K562 (cell line): Measurements from ENCODE around the gene PRR14. TPM values are rescaled to one million over a fixed set of nuclear protein-coding genes. Genes with fewer than 3 reads are reported as not detected.

Experiments used
- ATAC-seq: fragments of 200-7000 bp; cut with Tn5 transposase; 3 replicates; pipeline ENCODE4 v1.9.1; 2020; ENCODE audit warnings: moderate library complexity
- BruUV-seq: library from RNA; stranded (reverse); fragments of 400-500 nt; replicated peaks from 2 replicates; lab custom pipeline; 2021; lab: Mats Ljungman, UMichigan
- CTCF ChIA-PET: fragments of 300-600 bp; formaldehyde crosslinking; extraction: SDS; loops from one replicate; lab custom pipeline; 2021; ENCODE audit warnings: low intra/inter-chr PET ratio; lab: Yijun Ruan, JAX
- POLR2A ChIA-PET: fragments of 300-600, 350-650 bp; sonication (Branson Sonifier 250); formaldehyde crosslinking; extraction: SDS; loops from one replicate; lab custom pipeline; 2021; ENCODE audit warnings: antibody characterized with exemption, inconsistent platforms; lab: Yijun Ruan, JAX
- DNase-seq, 4 experiments: peaks; one replicate each; pipeline versions ENCODE4 v3.0.0 to v3.0.0-alpha.2; 2011 to 2018; ENCODE audit warnings: low spot score in 3 of 4, mixed read lengths in 3 of 4; ENCODE audit errors: extremely low read depth in 1 of 4
- FAIRE-seq: peaks from 2 replicates; lab custom pipeline; 2011; peaks lifted over from hg19 to GRCh38; lab: Jason Lieb, UNC
- H2AFZ ChIP-seq: 2 replicates; pipeline ENCODE4 v1.6.0; 2011; ENCODE audit warnings: low read depth, low read length, control low read depth, inconsistent platforms
- H3K27ac ChIP-seq: fragments of 200-600 bp; 3 replicates; pipeline ENCODE4 v1.8.0; 2011; ENCODE audit warnings: low read depth, mild to moderate bottlenecking, control low read depth, inconsistent platforms, low read length, moderate library complexity, mixed read lengths; ENCODE audit errors: extremely low read depth
- H3K27me3 ChIP-seq, 2 experiments: fragments of 300-600 bp in 1 of 2; 2 replicates in 1 of 2; 3 replicates in 1 of 2; pipeline versions ENCODE4 v1.6.0 to v1.8.0; 2011; ENCODE audit warnings: inconsistent platforms in 2 of 2, low read length in 2 of 2, mild to moderate bottlenecking in 1 of 2, mixed read lengths in 1 of 2, moderate library complexity in 1 of 2; ENCODE audit not compliant: control insufficient read depth in 2 of 2, insufficient read depth in 2 of 2
- H3K36me3 ChIP-seq: fragments of 300-600 bp; 3 replicates; pipeline ENCODE4 v1.8.0; 2011; ENCODE audit warnings: mild to moderate bottlenecking, low read length, inconsistent platforms; ENCODE audit not compliant: control insufficient read depth, insufficient read depth
- H3K4me1 ChIP-seq, 2 experiments: fragments of 200-600 bp in 1 of 2; replicated peaks in 1 of 2; 2 replicates in 1 of 2; 3 replicates in 1 of 2; pipeline versions ENCODE4 v1.5.1 to v1.8.0; 2011; ENCODE audit warnings: inconsistent platforms in 2 of 2, low read length in 2 of 2, mild to moderate bottlenecking in 1 of 2, mixed read lengths in 1 of 2, moderate library complexity in 1 of 2; ENCODE audit not compliant: control insufficient read depth in 2 of 2, insufficient read depth in 2 of 2
- H3K4me2 ChIP-seq: 2 replicates; pipeline ENCODE4 v1.6.1; 2011; ENCODE audit warnings: low read length, control low read depth, inconsistent platforms, mixed read lengths; ENCODE audit not compliant: insufficient read depth
- H3K4me3 ChIP-seq: fragments of 200-600 bp; sonication (generic), shearing (Covaris generic); 2 replicates; pipeline ENCODE4 v1.5.1; 2016; ENCODE audit warnings: control low read depth, inconsistent platforms
- H3K79me2 ChIP-seq: fragments of 200-600 bp; 3 replicates; pipeline ENCODE4 v1.8.0; 2011; ENCODE audit warnings: low read length, inconsistent platforms; ENCODE audit not compliant: control insufficient read depth, insufficient read depth
- H3K9ac ChIP-seq, 2 experiments: 2 replicates each; pipeline versions ENCODE4 v1.6.0 to v1.6.1; 2011; ENCODE audit warnings: low read depth in 2 of 2, low read length in 2 of 2, control low read depth in 1 of 2, inconsistent platforms in 1 of 2, mild to moderate bottlenecking in 1 of 2, mixed read lengths in 1 of 2; ENCODE audit not compliant: insufficient read depth in 1 of 2
- H3K9me1 ChIP-seq: one replicate; pipeline ENCODE4 v1.6.0; 2011; ENCODE audit warnings: inconsistent platforms, mild to moderate bottlenecking, low read length, moderate library complexity; ENCODE audit not compliant: control insufficient read depth, insufficient read depth
- H3K9me3 ChIP-seq: replicated peaks from 2 replicates; pipeline ENCODE4 v1.5.1; 2011; ENCODE audit warnings: low read depth, low read length, inconsistent platforms; ENCODE audit not compliant: control insufficient read depth, insufficient read depth
- H4K20me1 ChIP-seq: replicated peaks from 2 replicates; pipeline ENCODE4 v1.6.1; 2011; ENCODE audit warnings: low read length, inconsistent platforms, mixed read lengths; ENCODE audit not compliant: control insufficient read depth, insufficient read depth
- C11orf30 ChIP-seq: fragments of 450-650 bp; IDR thresholded peaks from 2 replicates; pipeline ENCODE4 v1.6.1; 2016; ENCODE audit warnings: low read depth, mild to moderate bottlenecking
- CHD4 ChIP-seq: fragments of 200-600 bp; sonication (generic); IDR thresholded peaks from 3 replicates; pipeline ENCODE4 v1.6.1; 2012; ENCODE audit warnings: low read depth, mild to moderate bottlenecking, mixed read lengths, low read length, inconsistent platforms; ENCODE audit not compliant: insufficient read depth, insufficient replicate concordance, poor library complexity, severe bottlenecking
- E2F5 ChIP-seq: sonication (generic); formaldehyde crosslinking; IDR thresholded peaks from 2 replicates; pipeline ENCODE4 v1.8.0; 2022; ENCODE audit warnings: mild to moderate bottlenecking, missing genetic modification reagents
- ELF2 ChIP-seq: fragments of 250-450 bp; sonication (Bioruptor Pico); IDR thresholded peaks from 2 replicates; pipeline ENCODE4 v1.5.0; 2021; ENCODE audit warnings: mild to moderate bottlenecking
- FOS ChIP-seq: IDR thresholded peaks from 3 replicates; pipeline ENCODE4 v1.6.1; 2011; ENCODE audit not compliant: insufficient read length; ENCODE audit errors: extremely low read depth
- NONO ChIP-seq, 2 experiments: fragments of 200-400 bp in 1 of 2; fragments of 450-650 bp in 1 of 2; formaldehyde crosslinking in 1 of 2; IDR thresholded peaks; 2 replicates each; pipeline ENCODE4 v1.6.1; 2017; ENCODE audit warnings: low read depth in 2 of 2, mild to moderate bottlenecking in 2 of 2, moderate library complexity in 2 of 2, low read length in 1 of 2
- SETDB1 ChIP-seq: IDR thresholded peaks from one replicate; pipeline ENCODE4 v1.6.1; 2012; ENCODE audit warnings: low read length, control low read depth, inconsistent platforms
- SMAD3 ChIP-seq: fragments of 450-650 bp; formaldehyde crosslinking; conservative IDR thresholded peaks from 2 replicates; pipeline ENCODE4 v1.4.0; 2020; ENCODE audit warnings: mild to moderate bottlenecking
- SREBF2 ChIP-seq: sonication (generic); formaldehyde crosslinking; IDR thresholded peaks from 2 replicates; pipeline ENCODE4 v1.4.0; 2020; ENCODE audit warnings: mild to moderate bottlenecking, missing genetic modification reagents
- ZBED1 ChIP-seq: IDR thresholded peaks from 2 replicates; pipeline ENCODE4 v1.6.1; 2014
- ZBTB5 ChIP-seq: fragments of 450-650 bp; IDR thresholded peaks from 2 replicates; pipeline ENCODE4 v1.6.1; 2017; ENCODE audit warnings: antibody characterized with exemption
- ZBTB9 ChIP-seq: fragments of 450-650 bp; formaldehyde crosslinking; IDR thresholded peaks from 2 replicates; pipeline ENCODE4 v1.4.0; 2020; ENCODE audit warnings: mild to moderate bottlenecking, moderate library complexity
- ZFP36 ChIP-seq: fragments of 150-350 bp; IDR thresholded peaks from 2 replicates; pipeline ENCODE4 v1.6.1; 2018; ENCODE audit warnings: low read length, low read depth; ENCODE audit not compliant: partially characterized antibody
- ZNF184 ChIP-seq: sonication (generic); formaldehyde crosslinking; IDR thresholded peaks from 2 replicates; pipeline ENCODE4 v1.5.0; 2020; ENCODE audit warnings: missing genetic modification reagents
- WGBS: fragments of 100-300 bp; shearing (Covaris generic); methylation state at CpG from one replicate; pipeline ENCODE4 v1.1.6; 2016; ENCODE audit warnings: low coverage, mixed read lengths; ENCODE audit not compliant: insufficient coverage; ENCODE audit errors: missing lambda C conversion rate; 5-methylcytosine and 5-hydroxymethylcytosine counted together
- in situ Hi-C: fragments of 300-500 bp; cut with MboI; formaldehyde crosslinking; loops from 4 replicates; pipeline ENCODE4 v1.15.0; 2018; ENCODE audit warnings: inconsistent platforms, mixed read lengths
- intact Hi-C: fragments of 100-400 bp; cut with micrococcal nuclease; formaldehyde crosslinking; loops from 2 replicates; pipeline ENCODE4 v1.14.2; 2022
- polyA plus RNA-seq, 8 experiments: library from polyadenylated mRNA; depleted of rRNA in 4 of 8; stranded (reverse) in 5 of 8; unstranded in 3 of 8; fragments of >200 nt; fragmentation: Nextera tagmentation in 2 of 8; fragmentation: Illumina TruSeq in 1 of 8; extraction: Ambion mirVana in 2 of 8; extraction: Trizol in 1 of 8; gene quantifications; 2 replicates each; pipeline versions ENCODE4 v1.2.1 to v1.2.3, GENCODE V29; 2011 to 2014; ENCODE audit warnings: inconsistent platforms in 1 of 8, missing spikeins in 1 of 8
- total RNA-seq, 7 experiments: library from RNA; depleted of rRNA in 6 of 7; stranded (reverse); fragments of >200 nt in 6 of 7; fragmentation: Illumina TruSeq in 2 of 7; extraction: Trizol in 2 of 7; gene quantifications; 2 replicates each; pipeline versions ENCODE4 v1.2.1 to v1.2.3, GENCODE V29; 2011 to 2021; ENCODE audit warnings: low replicate concordance in 1 of 7

Gene PRR14
- total and polyA plus RNA-seq, 9 of the 15 experiments (the other 6 are each of a cell fraction or from before 2014, with no cell fraction given) = 2.2 to 63.1 (median 11.5) TPM

- Histone ChIP-seq H3K9me1 (no peaks in the 10 kb centered on the region), H3K79me2 (peaks cover 17% of the 10 kb centered on the region), H3K9ac (peak within 1 kb of the TSS; percentile 96 to 100), H3K4me2 (peak within 1 kb of the TSS; percentile 87), H3K4me1 (peaks cover 7 to 17% of the 10 kb centered on the region in 2 experiments), H4K20me1 (no peaks in the 10 kb centered on the region), H2AFZ (peak within 1 kb of the TSS; percentile 91), H3K27ac (peak within 1 kb of the TSS; percentile 93), H3K27me3 (no peaks in the 10 kb centered on the region), H3K4me3 (peak within 1 kb of the TSS; percentile 71), H3K9me3 (peaks cover 2% of the 10 kb centered on the region; the same call in 1 of the 2 replicates), H3K36me3 (peaks cover 33% of the 10 kb centered on the region; the same call in 2 of the 3 replicates)
- under 1% methylated on average over 63 of the region's 63 CpGs for WGBS
- ATAC-seq (peak; percentile 91), DNase-seq (peak; percentile 97 to 99 (median 98)), FAIRE-seq (peak; percentile 99)
- intact Hi-C loops = no loop called here
- TSS peak; percentile 85 for BruUV-seq
- CTCF ChIA-PET = no interaction called here
- POLR2A ChIA-PET = interaction anchor here (0.5 to 1.4 kb wide), 22 partner anchors 8 to 312 kb away, joined by 3 to 11 read pairs (median 3); partner anchors contain the start of genes DCTPP1, ZNF48, ZNF688 and ZNF747
- in situ Hi-C loops = no loop called here
- TF ChIP-seq ZBTB5 (no peak), SREBF2 (no peak), ZNF184 (no peak), SETDB1 (no peak), NONO (IDR thresholded peaks at IDR 0.05; ENCODE audit: low read depth in 2 of 2, low read length in 1 of 2) (no peak), CHD4 (no peak), ZBTB9 (CRISPR knock-in tag) (no peak), E2F5 (0 out of 2 replicates have a peak, but pooled peaks have one; percentile 66), C11orf30 (peak; percentile 62; the same call in 1 of the 2 replicates), ELF2 (peak; percentile 85), ZFP36 (no peak), SMAD3 (CRISPR knock-in tag) (0 out of 2 replicates have a peak, but pooled peaks have one; percentile 40), FOS (peak; percentile 100), ZBED1 (no peak)
Measured at GRCh38 chr16:30609926-30610839, 40.6 kb upstream of the PRR14 start, which contains the start of gene ZNF689. ZNF689 (minus strand) TSS chr16:30610389; CDS start chr16:30610041, 348 bp downstream.
